ENCODE measurements around the gene LAMA5.
"Not testable (repeated sequence)": the region's sequence is repeated elsewhere in the genome, so short reads cannot be mapped to it uniquely, and the experiment has no call there.

The LAMA5 gene

DNA sequence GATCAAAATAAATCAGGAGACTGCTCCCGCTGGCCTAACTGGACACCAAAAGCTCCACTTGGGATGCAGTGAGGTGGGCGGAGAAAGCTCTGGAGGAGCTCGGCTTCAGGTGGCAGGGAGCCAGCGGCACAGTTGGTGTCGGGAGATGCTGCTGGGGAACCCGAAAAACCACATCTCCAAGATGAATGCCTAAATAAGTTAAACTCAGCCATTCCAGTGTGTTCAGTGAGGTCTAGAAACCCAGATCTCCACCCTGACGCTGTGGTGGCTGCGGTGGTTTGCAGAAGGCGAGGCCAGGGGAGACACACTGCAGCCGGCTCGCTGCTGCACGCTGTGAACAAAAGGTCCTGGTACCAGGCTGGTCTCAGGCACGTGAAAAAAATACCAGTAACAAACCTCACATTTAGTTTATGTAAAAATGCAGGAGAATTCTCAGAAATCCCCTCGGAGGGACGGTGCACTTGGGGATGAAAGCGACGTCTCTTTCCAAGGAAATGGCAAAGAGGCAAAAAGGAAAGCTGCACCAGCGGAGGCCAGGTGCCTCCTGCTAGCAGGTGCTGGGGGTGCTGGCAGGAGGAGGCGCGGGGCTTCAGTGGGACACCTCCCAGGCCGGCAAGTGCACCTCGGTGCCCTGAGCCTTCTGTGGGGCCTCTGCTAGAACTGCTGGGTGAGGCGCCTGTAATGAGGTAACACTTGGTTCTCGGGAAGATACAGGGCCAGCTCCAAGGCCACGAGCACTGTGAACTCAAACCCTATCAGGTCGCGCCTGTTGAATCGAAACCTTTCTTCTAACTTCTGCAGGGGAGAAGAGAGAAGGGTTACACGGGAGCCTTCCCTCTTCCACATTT lies 23.4 kb upstream of the LAMA5 start:
- in situ Hi-C loops (cut with MboI; ENCODE audit: low sequenced_read_pairs), result no loop called here

DNA sequence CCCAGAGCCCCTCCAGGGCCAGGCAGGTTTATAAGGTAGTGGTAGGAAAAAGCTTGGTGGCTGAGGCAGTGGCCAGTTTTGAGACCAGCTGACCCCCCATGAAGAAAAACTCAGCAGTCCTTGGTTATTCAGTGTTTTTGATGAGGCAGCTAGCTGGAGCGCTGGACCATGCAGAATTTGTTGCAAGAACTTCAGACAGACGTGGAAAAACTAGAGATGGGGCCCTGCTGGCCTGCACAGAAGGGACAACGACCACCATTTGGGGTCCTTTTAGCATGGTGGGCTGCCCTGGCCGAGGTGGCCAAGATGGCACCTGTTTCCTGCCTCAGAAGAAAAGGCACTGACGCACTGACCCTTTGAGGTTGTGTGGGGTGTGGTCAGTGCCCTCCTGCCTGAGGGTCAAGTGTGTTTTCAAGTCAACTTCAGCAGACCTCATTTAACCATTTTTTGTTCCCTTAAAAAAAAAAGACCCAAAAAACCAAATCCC lies 22.5 kb upstream of the LAMA5 start:
- in situ Hi-C loops (cut with MboI; ENCODE audit: low sequenced_read_pairs), result no loop called here

GRCh38 chr20:62388839-62389600 lies 21.9 kb upstream of the LAMA5 start:
- in situ Hi-C loops (cut with MboI; ENCODE audit: low sequenced_read_pairs), result no loop called here

GRCh38 chr20:62387933-62388635 lies 21.0 kb upstream of the LAMA5 start:
- in situ Hi-C loops (cut with MboI; ENCODE audit: low sequenced_read_pairs), result no loop called here

GRCh38 chr20:62387219-62387913 lies 20.3 kb upstream of the LAMA5 start:
- in situ Hi-C loops (cut with MboI; ENCODE audit: low sequenced_read_pairs), result no loop called here

GRCh38 chr20:62386383-62387218 lies 19.5 kb upstream of the LAMA5 start, which contains the start of gene RPS21:
Gene RPS21 (plus strand): TSS chr20:62387103. CDS start chr20:62387339, 236 bp downstream.
- in situ Hi-C loops (cut with MboI; ENCODE audit: low sequenced_read_pairs), result no loop called here

GRCh38 chr20:62382306-62383198 lies 15.4 kb upstream of the LAMA5 start:
- in situ Hi-C loops (cut with MboI; ENCODE audit: low sequenced_read_pairs), result no loop called here

GRCh38 chr20:62381842-62382241 lies 14.7 kb upstream of the LAMA5 start:
- in situ Hi-C loops (cut with MboI; ENCODE audit: low sequenced_read_pairs), result no loop called here

GRCh38 chr20:62381202-62381797 lies 14.2 kb upstream of the LAMA5 start:
- in situ Hi-C loops (cut with MboI; ENCODE audit: low sequenced_read_pairs), result no loop called here

GRCh38 chr20:62378215-62378614 lies 11.1 kb upstream of the LAMA5 start:
- in situ Hi-C loops (cut with MboI; ENCODE audit: low sequenced_read_pairs), result no loop called here

- in situ Hi-C loops (cut with MboI; ENCODE audit: low sequenced_read_pairs), result no loop called here
These were observed 10.6 kb upstream of the LAMA5 start for GRCh38 chr20:62377615-62378178.

GRCh38 chr20:62377064-62377461 lies 10.0 kb upstream of the LAMA5 start:
- in situ Hi-C loops (cut with MboI; ENCODE audit: low sequenced_read_pairs), result no loop called here

GRCh38 chr20:62376112-62377063 lies 9.3 kb upstream of the LAMA5 start:
- in situ Hi-C loops (cut with MboI; ENCODE audit: low sequenced_read_pairs), result no loop called here

DNA sequence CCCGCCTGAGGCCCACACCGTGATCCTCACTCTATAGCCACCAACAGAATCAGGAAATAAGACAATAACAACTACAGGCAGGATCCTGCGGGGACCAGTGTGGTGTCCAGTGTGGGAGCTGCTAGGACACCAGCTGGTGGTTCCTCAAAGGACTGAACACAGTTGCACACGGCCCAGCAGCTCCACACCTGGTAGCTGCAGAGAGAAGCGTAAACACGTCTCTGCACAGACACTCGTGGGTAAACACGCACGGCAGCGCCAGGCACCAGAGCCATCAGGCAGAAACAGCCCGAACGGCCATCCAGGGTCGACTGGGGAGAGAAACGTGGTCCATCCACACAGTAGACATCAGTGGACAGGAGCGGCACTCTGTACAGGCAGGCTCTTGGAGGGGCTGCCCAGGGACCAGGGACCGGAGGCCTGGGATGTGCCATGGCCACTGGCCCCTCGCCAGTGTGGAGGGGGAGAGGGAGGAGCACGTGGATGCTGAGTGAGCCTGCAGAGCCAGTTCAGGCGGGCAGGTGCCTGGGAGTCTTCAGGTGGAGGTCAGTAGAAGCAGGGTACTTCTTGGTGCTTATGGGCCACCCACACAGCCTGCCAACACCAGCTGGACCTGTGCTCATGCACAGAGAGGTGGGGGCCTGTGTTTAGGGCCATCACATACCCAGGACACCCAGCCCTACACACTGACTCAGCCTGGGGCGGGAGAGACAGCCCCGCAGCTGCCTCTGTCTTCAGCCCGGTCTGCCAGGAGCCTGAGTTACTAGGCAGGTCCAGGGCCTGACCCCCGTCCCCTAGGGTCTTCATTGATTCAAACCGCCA lies 7.4 kb upstream of the LAMA5 start:
- in situ Hi-C loops (cut with MboI; ENCODE audit: low sequenced_read_pairs), result no loop called here

DNA sequence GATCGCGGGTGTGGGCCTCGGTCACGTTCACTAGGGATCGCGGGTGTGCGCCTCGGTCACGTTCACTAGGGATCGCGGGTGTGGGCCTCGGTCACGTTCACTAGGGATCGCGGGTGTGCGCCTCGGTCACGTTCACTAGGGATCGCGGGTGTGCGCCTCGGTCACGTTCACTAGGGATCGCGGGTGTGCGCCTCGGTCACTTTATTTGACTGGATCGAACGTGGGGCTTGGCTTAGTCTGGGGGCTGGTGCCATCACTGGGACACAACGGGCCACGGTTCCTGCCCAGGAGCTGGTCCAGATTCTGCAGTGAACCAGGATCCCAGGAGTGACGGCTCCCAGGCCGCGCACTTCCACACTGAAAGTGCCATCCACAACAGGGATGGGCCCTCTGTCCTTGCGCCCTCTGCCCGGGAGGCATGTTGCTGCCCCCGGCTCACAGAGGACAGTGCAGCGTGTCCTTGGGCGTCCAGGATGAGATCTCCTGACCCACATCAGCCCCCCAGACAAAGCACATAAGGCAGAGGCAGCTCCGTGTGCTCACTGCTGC lies 6.6 kb upstream of the LAMA5 start:
- in situ Hi-C loops (cut with MboI; ENCODE audit: low sequenced_read_pairs), result not testable (repeated sequence)

Measured in hTERT RPE-1 (cell line).